Cardiac muscle cell (in vitro differentiated cells and primary cell): Measurements from ENCODE around the gene ASCC3. TPM values are rescaled to one million over a fixed set of nuclear protein-coding genes. Genes with fewer than 3 reads are reported as not detected.
"Not testable (repeated sequence)": the region's sequence is repeated elsewhere in the genome, so short reads cannot be mapped to it uniquely, and the experiment has no call there.

Experiments
- DNase-seq, 2 donors: peaks; one replicate each; pipeline versions ENCODE4 v3.0.0 to v3.0.0-alpha.2; 2010 to 2017; ENCODE audit warnings: low read depth in 1 of 2, low spot score in 1 of 2
- H3K27ac ChIP-seq: fragments of 200-600 bp; sonication (generic); 2 replicates; pipeline ENCODE4 v1.5.1; 2016
- H3K27me3 ChIP-seq: fragments of 200-600 bp; sonication (generic); 2 replicates; pipeline ENCODE4 v1.6.0; 2016; ENCODE audit warnings: control low read depth
- H3K36me3 ChIP-seq: fragments of 200-600 bp; sonication (generic); 2 replicates; pipeline ENCODE4 v1.5.1; 2016; ENCODE audit warnings: control low read depth
- H3K4me1 ChIP-seq: fragments of 200-600 bp; sonication (generic); 2 replicates; pipeline ENCODE4 v1.8.1; 2017; ENCODE audit warnings: low read depth, mild to moderate bottlenecking, mixed run types
- H3K4me3 ChIP-seq: fragments of 200-600 bp; sonication (generic); 2 replicates; pipeline ENCODE4 v1.5.1; 2016; ENCODE audit warnings: mild to moderate bottlenecking
- H3K9me3 ChIP-seq: fragments of 200-600 bp; sonication (generic); 2 replicates; pipeline ENCODE4 v1.5.1; 2017; ENCODE audit warnings: low read depth, mild to moderate bottlenecking, control low read depth
- CTCF ChIP-seq: IDR thresholded peaks from 2 replicates; pipeline ENCODE4 v1.5.1; 2012; ENCODE audit warnings: low read depth, mild to moderate bottlenecking, low read length
- polyA plus RNA-seq: library from polyadenylated mRNA; unstranded; fragments of >200 nt; fragmentation: Nextera tagmentation; extraction: Ambion mirVana; gene quantifications from 2 replicates; pipeline ENCODE4 v1.2.1, GENCODE V29; 2016
- total RNA-seq: library from RNA; depleted of rRNA; stranded (reverse); fragments of >200 nt; gene quantifications from 2 replicates; pipeline ENCODE4 v1.2.3, GENCODE V29; 2016

Gene ASCC3
- total and polyA plus RNA-seq, 2 experiments from 2014 or later: 29.3 to 33.7 TPM

GRCh38 chr6:100845676-100846075 lies 35.5 kb downstream of the ASCC3 start:
- Histone ChIP-seq H3K36me3 (no peaks in the 10 kb centered on the region), H3K4me3 (no peak overlapping the region), H3K9me3 (no peaks in the 10 kb centered on the region), H3K4me1 (no peaks in the 10 kb centered on the region), H3K27ac (peak overlapping the region; percentile 21), H3K27me3 (no peaks in the 10 kb centered on the region)
- DNase-seq: no peak
- no peak for TF ChIP-seq CTCF

- no peak for DNase-seq
- no peak overlapping the region for H3K4me3 ChIP-seq
- H3K27me3 ChIP-seq: no peaks in the 10 kb centered on the region
- H3K4me1 ChIP-seq: no peaks in the 10 kb centered on the region
- TF ChIP-seq CTCF: no peak
- no peaks in the 10 kb centered on the region for H3K9me3 ChIP-seq
- H3K36me3 ChIP-seq: no peaks in the 10 kb centered on the region
- H3K27ac ChIP-seq: no peak overlapping the region
These were observed 41.7 kb downstream of the ASCC3 start for GRCh38 chr6:100839419-100839818.

- no peaks in the 10 kb centered on the region for H3K27me3 ChIP-seq
These were observed 43.1 kb downstream of the ASCC3 start for GRCh38 chr6:100838011-100838410.

GRCh38 chr6:100833972-100834574 lies 47.1 kb downstream of the ASCC3 start:
- DNase-seq: no peak
- H3K4me3 ChIP-seq: no peak overlapping the region
- H3K4me1 ChIP-seq: no peaks in the 10 kb centered on the region
- TF ChIP-seq CTCF: no peak
- no peaks in the 10 kb centered on the region for H3K9me3 ChIP-seq
- no peaks in the 10 kb centered on the region for H3K36me3 ChIP-seq
- H3K27ac ChIP-seq: no peak overlapping the region
- no peaks in the 10 kb centered on the region for H3K27me3 ChIP-seq

More at GRCh38 chr6:100838011-100838410, 43.1 kb downstream of the ASCC3 start:
- H3K9me3 ChIP-seq: no peaks in the 10 kb centered on the region
- H3K36me3 ChIP-seq: no peaks in the 10 kb centered on the region
- DNase-seq: no peak
- no peak for TF ChIP-seq CTCF
- no peak overlapping the region for H3K4me3 ChIP-seq
- H3K27ac ChIP-seq: no peak overlapping the region
- H3K4me1 ChIP-seq: no peaks in the 10 kb centered on the region

GRCh38 chr6:100829077-100829595 lies 52.0 kb downstream of the ASCC3 start:
- H3K36me3 ChIP-seq, H3K9me3 ChIP-seq, H3K4me3 ChIP-seq, DNase-seq, H3K27ac ChIP-seq, H3K27me3 ChIP-seq, H3K4me1 ChIP-seq: not testable (repeated sequence)

- no peak overlapping the region for H3K27ac ChIP-seq
- H3K36me3 ChIP-seq: no peaks in the 10 kb centered on the region
- no peaks in the 10 kb centered on the region for H3K27me3 ChIP-seq
- H3K9me3 ChIP-seq: no peaks in the 10 kb centered on the region
- DNase-seq: no peak
- no peak overlapping the region for H3K4me3 ChIP-seq
- H3K4me1 ChIP-seq: no peaks in the 10 kb centered on the region
- no peak for TF ChIP-seq CTCF
These were observed 58.1 kb downstream of the ASCC3 start for GRCh38 chr6:100823041-100823440.
